Suprapubic skin (tissue), 4 donors: Measurements from ENCODE around the gene CALB2.

Experiments used
- EP300 ChIP-seq: sonication (generic); formaldehyde crosslinking; IDR thresholded peaks from one replicate; pipeline ENCODE4 v1.6.1; 2017; ENCODE audit warnings: antibody characterized with exemption
- POLR2A ChIP-seq, 2 donors: fragments of 450-650 bp; IDR thresholded peaks; one replicate each; pipeline ENCODE4 v1.6.1; 2017; ENCODE audit warnings: antibody characterized with exemption in 2 of 2, mild to moderate bottlenecking in 2 of 2, moderate library complexity in 2 of 2
- POLR2AphosphoS5 ChIP-seq, 3 donors: sonication (generic); formaldehyde crosslinking; IDR thresholded peaks; one replicate each; pipeline ENCODE4 v1.6.1; 2017; ENCODE audit warnings: antibody characterized with exemption in 3 of 3
- TF ChIP-seq, protein P1 (sequence below), 2 donors: fragments of 200-600 bp in 1 of 2; fragments of 450-650 bp in 1 of 2; sonication (generic) in 1 of 2; IDR thresholded peaks; one replicate each; pipeline ENCODE4 v1.5.1; 2016 to 2019; ENCODE audit warnings: antibody characterized with exemption in 2 of 2, mild to moderate bottlenecking in 1 of 2, moderate library complexity in 1 of 2

DNA sequence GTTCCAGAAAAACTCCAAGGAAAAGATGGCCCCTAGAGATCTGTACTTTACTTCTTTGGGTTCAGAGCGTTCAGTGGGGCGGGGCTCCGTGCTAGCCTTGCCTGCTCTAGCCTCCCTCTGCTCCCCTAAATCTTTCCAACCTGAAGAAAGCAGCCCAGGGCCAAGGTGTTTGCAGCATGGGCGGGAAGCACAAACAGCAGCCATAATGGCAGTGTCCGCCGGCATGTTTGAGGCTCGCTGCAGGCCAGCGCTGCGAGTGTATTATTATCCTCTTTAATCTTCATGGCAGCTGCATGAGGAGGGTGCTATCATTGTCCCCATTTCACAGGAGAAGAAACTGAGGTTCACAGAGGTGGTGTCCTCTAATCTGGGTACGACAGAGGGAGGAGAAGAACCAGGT is 10.4 kb downstream of the CALB2 start:
- TF ChIP-seq POLR2A (IDR thresholded peaks at IDR 0.05) (no peak), POLR2AphosphoS5 (IDR thresholded peaks at IDR 0.05) (no peak), EP300 (no peak)
- TF ChIP-seq, protein P1, sequence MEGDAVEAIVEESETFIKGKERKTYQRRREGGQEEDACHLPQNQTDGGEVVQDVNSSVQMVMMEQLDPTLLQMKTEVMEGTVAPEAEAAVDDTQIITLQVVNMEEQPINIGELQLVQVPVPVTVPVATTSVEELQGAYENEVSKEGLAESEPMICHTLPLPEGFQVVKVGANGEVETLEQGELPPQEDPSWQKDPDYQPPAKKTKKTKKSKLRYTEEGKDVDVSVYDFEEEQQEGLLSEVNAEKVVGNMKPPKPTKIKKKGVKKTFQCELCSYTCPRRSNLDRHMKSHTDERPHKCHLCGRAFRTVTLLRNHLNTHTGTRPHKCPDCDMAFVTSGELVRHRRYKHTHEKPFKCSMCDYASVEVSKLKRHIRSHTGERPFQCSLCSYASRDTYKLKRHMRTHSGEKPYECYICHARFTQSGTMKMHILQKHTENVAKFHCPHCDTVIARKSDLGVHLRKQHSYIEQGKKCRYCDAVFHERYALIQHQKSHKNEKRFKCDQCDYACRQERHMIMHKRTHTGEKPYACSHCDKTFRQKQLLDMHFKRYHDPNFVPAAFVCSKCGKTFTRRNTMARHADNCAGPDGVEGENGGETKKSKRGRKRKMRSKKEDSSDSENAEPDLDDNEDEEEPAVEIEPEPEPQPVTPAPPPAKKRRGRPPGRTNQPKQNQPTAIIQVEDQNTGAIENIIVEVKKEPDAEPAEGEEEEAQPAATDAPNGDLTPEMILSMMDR (IDR thresholded peaks at IDR 0.05) = no peak
